H9 (cell line): ENCODE measurements around the gene RNF113B. TPM values are rescaled to one million over a fixed set of nuclear protein-coding genes. Genes with fewer than 3 reads are reported as not detected.
A peak's percentile ranks its signal among the peaks of the same experiment; 100 is the strongest.

Experiments used
- DNase-seq: peaks from one replicate; pipeline ENCODE4 v3.0.0-alpha.2; 2017
- H2AFZ ChIP-seq: one replicate; pipeline ENCODE4 v1.6.1; 2013; ENCODE audit warnings: mild to moderate bottlenecking, low read length, control low read depth, moderate library complexity
- H2AK5ac ChIP-seq: 2 replicates; pipeline ENCODE4 v1.6.1; 2013; ENCODE audit warnings: low read length, control low read depth, mixed read lengths; ENCODE audit not compliant: insufficient read length
- H2BK120ac ChIP-seq: one replicate; pipeline ENCODE4 v1.6.1; 2013; ENCODE audit warnings: low read depth, mild to moderate bottlenecking, low read length, control low read depth, inconsistent platforms; ENCODE audit not compliant: poor library complexity, severe bottlenecking
- H2BK12ac ChIP-seq: 2 replicates; pipeline ENCODE4 v1.6.1; 2013; ENCODE audit warnings: low read length, control low read depth, mixed read lengths, low read depth; ENCODE audit not compliant: insufficient read length
- H2BK15ac ChIP-seq: 2 replicates; pipeline ENCODE4 v1.6.1; 2013; ENCODE audit warnings: low read depth, low read length, control low read depth
- H2BK20ac ChIP-seq: one replicate; pipeline ENCODE4 v1.6.1; 2013; ENCODE audit warnings: low read depth, mild to moderate bottlenecking, low read length, control low read depth, inconsistent platforms; ENCODE audit not compliant: poor library complexity, severe bottlenecking
- H2BK5ac ChIP-seq: 2 replicates; pipeline ENCODE4 v1.6.1; 2013; ENCODE audit warnings: low read length, control low read depth, mixed read lengths; ENCODE audit not compliant: insufficient read length
- H3K14ac ChIP-seq: 2 replicates; pipeline ENCODE4 v1.6.1; 2013; ENCODE audit warnings: low read length, control low read depth; ENCODE audit not compliant: insufficient read depth
- H3K18ac ChIP-seq: 2 replicates; pipeline ENCODE4 v1.6.1; 2013; ENCODE audit warnings: low read depth, mild to moderate bottlenecking, mixed read lengths, low read length, control low read depth; ENCODE audit not compliant: insufficient read length
- H3K23ac ChIP-seq: 2 replicates; pipeline ENCODE4 v1.6.1; 2013; ENCODE audit warnings: low read length, control low read depth, mixed read lengths, low read depth; ENCODE audit not compliant: insufficient read length
- H3K23me2 ChIP-seq: 2 replicates; pipeline ENCODE4 v1.6.1; 2013; ENCODE audit warnings: low read depth, mild to moderate bottlenecking, mixed read lengths, low read length, control low read depth; ENCODE audit not compliant: insufficient read length, poor library complexity, severe bottlenecking
- H3K27ac ChIP-seq: 2 replicates; pipeline ENCODE4 v1.5.1; 2013; ENCODE audit warnings: low read length, control low read depth, mixed read lengths, low read depth; ENCODE audit not compliant: insufficient read length
- H3K27me3 ChIP-seq: 2 replicates; pipeline ENCODE4 v1.6.1; 2013; ENCODE audit warnings: low read length, control low read depth, inconsistent platforms; ENCODE audit not compliant: insufficient read depth
- H3K4ac ChIP-seq: 2 replicates; pipeline ENCODE4 v1.6.1; 2013; ENCODE audit warnings: low read depth, mild to moderate bottlenecking, control low read depth, inconsistent platforms, low read length, moderate library complexity
- H3K4me1 ChIP-seq: 2 replicates; pipeline ENCODE4 v1.6.1; 2013; ENCODE audit warnings: low read length, control low read depth, inconsistent platforms; ENCODE audit not compliant: insufficient read depth
- H3K4me2 ChIP-seq: 2 replicates; pipeline ENCODE4 v1.6.1; 2013; ENCODE audit warnings: low read length, control low read depth, mixed read lengths; ENCODE audit not compliant: insufficient read length, insufficient read depth
- H3K56ac ChIP-seq: 2 replicates; pipeline ENCODE4 v1.6.1; 2013; ENCODE audit warnings: low read depth, mild to moderate bottlenecking, mixed read lengths, low read length, control low read depth; ENCODE audit not compliant: insufficient read length
- H3K79me1 ChIP-seq: 2 replicates; pipeline ENCODE4 v1.6.1; 2013; ENCODE audit warnings: low read depth, mild to moderate bottlenecking, moderate library complexity, low read length, control low read depth, inconsistent platforms; ENCODE audit not compliant: insufficient read depth, poor library complexity, severe bottlenecking
- H3K79me2 ChIP-seq: 2 replicates; pipeline ENCODE4 v1.6.1; 2013; ENCODE audit warnings: low read length, control low read depth, inconsistent platforms; ENCODE audit not compliant: insufficient read depth
- H3K9ac ChIP-seq: 2 replicates; pipeline ENCODE4 v1.6.1; 2013; ENCODE audit warnings: low read length, control low read depth, mixed read lengths; ENCODE audit not compliant: insufficient read length; ENCODE audit errors: extremely low read depth
- H3K9me3 ChIP-seq: one replicate; pipeline ENCODE4 v1.6.1; 2013; ENCODE audit warnings: low read depth, low read length, inconsistent platforms; ENCODE audit not compliant: control insufficient read depth
- H3T11ph ChIP-seq: one replicate; pipeline ENCODE4 v1.6.1; 2013; ENCODE audit warnings: mild to moderate bottlenecking, low read length, control low read depth, inconsistent platforms
- H4K20me1 ChIP-seq: one replicate; pipeline ENCODE4 v1.6.1; 2013; ENCODE audit not compliant: control insufficient read depth, insufficient read length, insufficient read depth
- H4K5ac ChIP-seq: 2 replicates; pipeline ENCODE4 v1.6.1; 2013; ENCODE audit warnings: low read depth, mild to moderate bottlenecking, mixed read lengths, low read length, control low read depth; ENCODE audit not compliant: insufficient read length
- H4K8ac ChIP-seq: replicated peaks from 2 replicates; pipeline ENCODE4 v1.6.1; 2013; ENCODE audit warnings: low read length, control low read depth, mixed read lengths, low read depth; ENCODE audit not compliant: insufficient read length
- H4K91ac ChIP-seq: 2 replicates; pipeline ENCODE4 v1.6.1; 2013; ENCODE audit warnings: low read depth, mild to moderate bottlenecking, moderate library complexity, mixed read lengths, low read length, control low read depth; ENCODE audit not compliant: insufficient read length
- H3K27ac Mint-ChIP-seq, 3 experiments: 2 replicates in 2 of 3; 3 replicates in 1 of 3; pipeline ENCODE4 v1.8.0; 2020 to 2021; ENCODE audit warnings: mixed read lengths in 3 of 3, mild to moderate bottlenecking in 1 of 3, moderate library complexity in 1 of 3
- H3K27me3 Mint-ChIP-seq: 2 replicates; pipeline ENCODE4 v1.8.0; 2021; ENCODE audit warnings: low read depth, mild to moderate bottlenecking, moderate library complexity, mixed read lengths
- H3K36me3 Mint-ChIP-seq, 3 experiments: 2 replicates in 2 of 3; 3 replicates in 1 of 3; pipeline ENCODE4 v1.8.0; 2020 to 2021; ENCODE audit warnings: low read depth in 3 of 3, mixed read lengths in 3 of 3; ENCODE audit not compliant: insufficient read depth in 1 of 3
- H3K4me1 Mint-ChIP-seq, 2 experiments: 2 replicates each; pipeline ENCODE4 v1.8.0; 2020; ENCODE audit warnings: mixed read lengths in 2 of 2
- H3K4me3 Mint-ChIP-seq, 2 experiments: 2 replicates in 1 of 2; 3 replicates in 1 of 2; pipeline ENCODE4 v1.8.0; 2020 to 2021; ENCODE audit warnings: mild to moderate bottlenecking in 2 of 2, mixed read lengths in 2 of 2, moderate library complexity in 1 of 2
- H3K9me3 Mint-ChIP-seq, 2 experiments: 2 replicates in 1 of 2; 3 replicates in 1 of 2; pipeline ENCODE4 v1.8.0; 2020; ENCODE audit warnings: mild to moderate bottlenecking in 2 of 2, mixed read lengths in 2 of 2, moderate library complexity in 1 of 2
- CTCF ChIP-seq: fragments of 200-600 bp; sonication (generic); conservative IDR thresholded peaks from 3 replicates; pipeline ENCODE4 v1.8.0; 2021; ENCODE audit warnings: antibody characterized with exemption, mild to moderate bottlenecking
- WGBS: extraction: QIAGEN DNeasy Blood & Tissue Kit; methylation state at CpG from one replicate; pipeline ENCODE4 v1.1.7; 2013; ENCODE audit warnings: missing lambda C conversion rate, low lambda C conversion rate, mixed read lengths; ENCODE audit not compliant: insufficient read length; ENCODE audit errors: extremely low coverage; 5-methylcytosine and 5-hydroxymethylcytosine counted together
- total RNA-seq: library from RNA; stranded (reverse); gene quantifications from 2 replicates; pipeline ENCODE4 v1.2.1, GENCODE V29; 2021

RNF113B gene
- total RNA-seq, 1 experiment from 2014 or later = not detected

DNA sequence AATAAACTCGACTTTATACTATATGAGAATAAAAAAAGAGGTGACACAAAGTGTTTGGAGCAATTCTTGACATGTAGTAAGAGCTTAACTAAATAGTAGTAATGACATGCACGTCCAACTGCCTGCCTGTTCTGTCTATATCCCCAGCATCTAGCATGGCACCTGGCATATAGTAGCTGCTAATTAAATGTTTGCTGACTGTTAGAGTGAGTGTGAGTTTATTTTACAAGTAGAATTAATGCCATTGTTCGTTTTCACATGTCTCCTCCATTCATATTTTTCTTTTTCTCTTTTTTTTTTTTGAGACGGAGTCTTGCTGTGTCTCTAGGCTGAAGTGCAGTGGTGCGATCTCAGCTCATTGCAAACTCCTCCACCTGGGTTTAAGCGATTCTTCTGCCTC is 38.4 kb upstream of the RNF113B start:
- DNase-seq = no peak
- Histone ChIP-seq H3K23ac (no peak overlapping the region), H3K9ac (no peak overlapping the region), H2BK20ac (no peak overlapping the region), H2BK15ac (no peak overlapping the region), H2AFZ (no peak overlapping the region), H3K27me3 (no peaks in the 10 kb centered on the region), H3K4me2 (no peak overlapping the region), H3K4ac (no peak overlapping the region), H3K23me2 (no peaks in the 10 kb centered on the region), H2BK5ac (no peak overlapping the region), H3K14ac (no peak overlapping the region), H3K56ac (no peak overlapping the region), H3K9me3 (no peaks in the 10 kb centered on the region), H4K91ac (no peak overlapping the region), H2AK5ac (no peak overlapping the region), H3K4me1 (peaks cover 4% of the 10 kb centered on the region; the same call in 1 of the 2 replicates), H4K20me1 (no peaks in the 10 kb centered on the region), H3K27ac (no peak overlapping the region), H3K79me2 (no peaks in the 10 kb centered on the region), H3K79me1 (no peaks in the 10 kb centered on the region), H2BK12ac (no peak overlapping the region), H3K18ac (no peak overlapping the region), H4K8ac (no peak overlapping the region), H4K5ac (no peak overlapping the region), H2BK120ac (no peak overlapping the region), H3T11ph (no peak overlapping the region)
- Mint-ChIP-seq H3K27ac (peak overlapping the region in 1 of 3 experiments; percentile 44; a peak in 1 of 7 replicates), H3K4me3 (no peak overlapping the region), H3K4me1 (peaks cover 22 to 35% of the 10 kb centered on the region in 2 experiments), H3K36me3 (peaks cover 25 to 42% (median 28%) of the 10 kb centered on the region in 3 experiments), H3K27me3 (no peaks in the 10 kb centered on the region; the same call in 1 of the 2 replicates), H3K9me3 (peaks cover 12% of the 10 kb centered on the region in 2 experiments)
- WGBS = no CpG with 5 or more reads among the region's 6 CpGs
- TF ChIP-seq CTCF = no peak
